OCI-M2 (cell line): ENCODE measurements around the gene SGPP1.
"Not testable (repeated sequence)": the region's sequence is repeated elsewhere in the genome, so short reads cannot be mapped to it uniquely, and the experiment has no call there.

ENCODE experiments used
- DNase-seq: peaks from one replicate; lab custom pipeline; 2025; ENCODE audit not compliant: unreplicated experiment; lab: John Stamatoyannopoulos, UW

Gene SGPP1

DNA sequence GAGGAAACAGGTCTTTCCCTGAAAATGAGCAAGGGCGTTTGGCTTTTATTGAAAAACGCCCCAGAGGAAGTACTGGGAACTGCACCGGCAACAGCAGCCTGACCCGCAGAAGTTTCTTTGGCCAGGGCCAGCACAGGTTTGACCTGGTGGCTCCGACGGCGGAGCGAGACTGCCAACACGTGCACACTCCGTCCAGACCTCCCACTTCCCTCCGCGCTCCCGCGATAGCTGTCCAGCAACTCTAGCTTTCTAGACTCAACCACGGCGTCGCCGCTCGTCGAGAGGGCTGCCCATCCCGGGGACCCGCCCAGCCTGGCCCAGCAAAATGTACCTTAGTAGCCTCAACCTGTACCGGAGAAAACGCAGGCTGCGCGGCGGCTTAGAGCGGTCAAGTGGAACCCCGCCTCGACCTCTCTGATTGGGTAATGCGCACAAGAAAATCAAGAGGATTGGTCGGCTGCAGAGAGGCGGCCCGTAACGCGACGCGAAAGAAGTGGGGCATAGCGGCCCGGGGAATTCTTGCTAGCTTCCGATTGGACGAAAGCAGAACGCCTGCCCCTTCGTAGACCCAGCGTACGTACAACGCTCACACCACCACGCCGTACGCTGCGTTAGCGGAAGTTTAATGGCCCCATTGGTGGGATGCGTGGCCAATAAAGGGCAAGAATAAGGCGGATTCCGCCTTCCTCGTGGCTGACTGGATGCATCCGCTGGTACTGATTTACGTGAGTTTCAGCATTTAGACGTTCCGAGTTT lies 86.2 kb downstream of the SGPP1 start, which contains the start of gene WDR89:
Gene WDR89, minus strand, starts transcription at position 399 of the 756 bp plus-strand sequence. CDS start 41,929 bp downstream, outside the sequence.
- DNase-seq, result peak; percentile 97

DNA sequence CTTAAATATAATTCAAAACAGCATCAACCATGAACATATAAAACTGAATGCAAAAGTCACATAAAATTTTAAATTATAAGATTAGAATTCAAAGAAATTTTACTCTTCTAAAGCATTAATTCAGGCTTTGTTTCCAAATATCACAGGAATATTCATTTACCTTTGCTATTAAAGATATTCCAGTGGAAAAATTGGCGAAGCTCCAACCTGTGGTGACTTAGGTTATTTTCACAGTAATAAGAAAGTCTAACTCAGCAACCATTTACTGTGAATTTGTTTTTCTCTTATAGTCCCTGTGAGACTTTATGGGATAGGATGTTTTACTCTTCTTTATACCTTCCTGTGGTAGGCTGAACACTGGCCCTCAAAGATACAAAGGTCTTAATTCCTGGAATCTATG lies 89.4 kb downstream of the SGPP1 start:
- DNase-seq, result no peak

DNA sequence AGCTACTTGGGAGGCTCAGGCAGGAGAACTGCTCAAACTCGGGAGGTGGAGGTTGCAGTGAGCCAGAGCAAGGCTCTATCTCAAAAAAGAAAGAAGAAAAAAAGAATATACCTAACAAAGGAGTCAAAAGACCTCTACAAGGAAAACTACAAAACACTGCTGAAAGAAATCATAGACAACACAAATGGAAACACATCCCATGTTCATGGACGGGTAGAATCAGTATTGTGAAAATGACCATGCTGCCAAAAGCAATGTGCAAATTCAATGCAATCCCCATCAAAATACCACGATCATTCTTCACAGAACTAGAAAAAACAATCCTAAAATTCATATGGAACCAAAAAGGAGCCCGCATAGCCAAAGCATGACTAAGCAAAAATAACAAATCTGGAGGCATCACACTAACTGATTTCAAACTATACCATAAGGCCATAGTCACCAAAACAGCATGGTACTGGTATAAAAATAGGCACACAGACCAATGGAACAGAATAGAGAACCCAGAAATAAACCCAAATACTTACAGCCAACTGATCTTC lies 91.7 kb downstream of the SGPP1 start:
- not testable (repeated sequence) for DNase-seq
